OCI-LY7 (cell line): Measurements from ENCODE around the gene REELD1. TPM values are rescaled to one million over a fixed set of nuclear protein-coding genes. Genes with fewer than 3 reads are reported as not detected.

ENCODE experiments used
- BruUV-seq: library from RNA; stranded (reverse); fragments of 400-500 nt; replicated peaks from 2 replicates; lab custom pipeline; 2021; lab: Mats Ljungman, UMichigan
- CTCF ChIA-PET: fragments of 300-600 bp; sonication (Branson Sonifier 250); formaldehyde crosslinking; loops from one replicate; lab custom pipeline; 2022; ENCODE audit warnings: antibody characterized with exemption; ENCODE audit not compliant: unreplicated experiment; lab: Charles Lee
- POLR2A ChIA-PET: fragments of 300-600 bp; sonication (Branson Sonifier 250); formaldehyde crosslinking; loops from one replicate; lab custom pipeline; 2022; ENCODE audit warnings: antibody characterized with exemption; lab: Charles Lee
- DNase-seq: peaks from one replicate; pipeline ENCODE4 v3.0.0-alpha.2; 2015; ENCODE audit warnings: low spot score
- H2AFZ ChIP-seq: fragments of 200-600 bp; sonication (generic), shearing (Covaris generic); 2 replicates; pipeline ENCODE4 v1.6.1; 2014; ENCODE audit warnings: mild to moderate bottlenecking, antibody characterized with exemption, low read length, moderate library complexity
- H3K27ac ChIP-seq: fragments of 200-600 bp; sonication (generic); 2 replicates; pipeline ENCODE4 v1.5.1; 2014; ENCODE audit warnings: mixed run types, low read depth, mild to moderate bottlenecking, moderate library complexity, low read length, inconsistent platforms; ENCODE audit not compliant: poor library complexity, severe bottlenecking
- H3K36me3 ChIP-seq: fragments of 200-600 bp; sonication (generic); 2 replicates; pipeline ENCODE4 v1.6.1; 2014; ENCODE audit warnings: mild to moderate bottlenecking, antibody characterized with exemption, low read length, moderate library complexity, mixed read lengths; ENCODE audit not compliant: insufficient read depth
- H3K4me1 ChIP-seq: fragments of 200-600 bp; sonication (generic); 2 replicates; pipeline ENCODE4 v1.5.1; 2014; ENCODE audit warnings: mild to moderate bottlenecking, low read length; ENCODE audit not compliant: insufficient read depth, poor library complexity, severe bottlenecking
- H3K4me2 ChIP-seq: fragments of 200-600 bp; sonication (generic); 2 replicates; pipeline ENCODE4 v1.6.1; 2014; ENCODE audit warnings: mild to moderate bottlenecking, low read length
- H3K4me3 ChIP-seq: fragments of 200-600 bp; sonication (generic); 2 replicates; pipeline ENCODE4 v1.5.1; 2014; ENCODE audit warnings: mild to moderate bottlenecking, low read depth, low read length; ENCODE audit not compliant: poor library complexity, severe bottlenecking
- H3K79me2 ChIP-seq: fragments of 200-600 bp; sonication (generic); 2 replicates; pipeline ENCODE4 v1.6.1; 2016; ENCODE audit warnings: low read depth, mild to moderate bottlenecking, low read length, moderate library complexity, mixed read lengths; ENCODE audit not compliant: insufficient read depth
- H3K9me2 ChIP-seq: fragments of 200-600 bp; sonication (generic); 2 replicates; pipeline ENCODE4 v1.6.1; 2016; ENCODE audit warnings: mild to moderate bottlenecking, low read length, mixed read lengths; ENCODE audit not compliant: insufficient read depth
- H3K9me3 ChIP-seq: fragments of 200-600 bp; sonication (generic); 2 replicates; pipeline ENCODE4 v1.6.1; 2014; ENCODE audit warnings: mild to moderate bottlenecking, mixed run types, low read length, mixed read lengths
- H4K20me1 ChIP-seq: fragments of 200-600 bp; sonication (generic); 2 replicates; pipeline ENCODE4 v1.6.1; 2014; ENCODE audit warnings: mild to moderate bottlenecking, antibody characterized with exemption, low read length, moderate library complexity, mixed read lengths; ENCODE audit not compliant: insufficient read depth
- EZH2phosphoT487 ChIP-seq: fragments of 200-600 bp; sonication (generic); IDR thresholded peaks from 2 replicates; pipeline ENCODE4 v1.6.1; 2018; ENCODE audit warnings: low read depth, borderline replicate concordance, mild to moderate bottlenecking, mixed run types, antibody characterized with exemption, low read length, moderate library complexity, mixed read lengths
- intact Hi-C: fragments of 100-400 bp; cut with micrococcal nuclease; formaldehyde crosslinking; loops from one replicate; pipeline ENCODE4 v1.10.0; 2022; ENCODE audit not compliant: unreplicated experiment
- total RNA-seq, 2 experiments: library from RNA; depleted of rRNA in 1 of 2; stranded (reverse); fragments of >200 nt in 1 of 2; shearing (Covaris generic) in 1 of 2; gene quantifications; 2 replicates each; pipeline ENCODE4 v1.2.3, GENCODE V29; 2014 to 2022
- TF ChIP-seq, protein P1 (sequence below): fragments of 200-600 bp; sonication (generic); conservative IDR thresholded peaks from 2 replicates; pipeline ENCODE4 v1.5.1; 2014; ENCODE audit warnings: mild to moderate bottlenecking, antibody characterized with exemption, low read length, moderate library complexity, mixed read lengths

Gene REELD1
- total RNA-seq, 2 experiments from 2014 or later, result 0.63 TPM; not detected in 1

DNA sequence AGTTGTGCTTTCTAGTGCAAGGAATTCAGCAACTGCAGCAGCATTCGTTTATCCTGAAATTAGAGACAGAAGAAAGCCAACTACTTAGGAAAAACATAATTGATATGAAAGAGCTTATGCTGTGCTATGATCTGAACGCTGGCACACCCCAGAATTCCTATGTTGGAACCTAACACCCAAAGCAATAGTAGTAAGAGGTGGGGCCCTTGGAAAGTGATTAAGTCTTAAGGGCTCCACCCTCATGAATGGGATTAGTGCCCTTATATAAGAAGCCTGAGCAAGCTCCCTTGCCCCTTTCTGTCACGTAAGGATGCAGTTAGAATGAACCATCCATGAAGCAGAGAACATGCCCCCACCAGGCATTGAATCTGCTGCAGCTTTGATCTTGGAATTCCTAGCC is 44.2 kb upstream of the REELD1 start:
- peaks cover 4% of the 10 kb centered on the region for H3K4me1 ChIP-seq
- H3K79me2 ChIP-seq, result no peaks in the 10 kb centered on the region
- CTCF ChIA-PET, result no interaction called here
- TF ChIP-seq, protein P1, sequence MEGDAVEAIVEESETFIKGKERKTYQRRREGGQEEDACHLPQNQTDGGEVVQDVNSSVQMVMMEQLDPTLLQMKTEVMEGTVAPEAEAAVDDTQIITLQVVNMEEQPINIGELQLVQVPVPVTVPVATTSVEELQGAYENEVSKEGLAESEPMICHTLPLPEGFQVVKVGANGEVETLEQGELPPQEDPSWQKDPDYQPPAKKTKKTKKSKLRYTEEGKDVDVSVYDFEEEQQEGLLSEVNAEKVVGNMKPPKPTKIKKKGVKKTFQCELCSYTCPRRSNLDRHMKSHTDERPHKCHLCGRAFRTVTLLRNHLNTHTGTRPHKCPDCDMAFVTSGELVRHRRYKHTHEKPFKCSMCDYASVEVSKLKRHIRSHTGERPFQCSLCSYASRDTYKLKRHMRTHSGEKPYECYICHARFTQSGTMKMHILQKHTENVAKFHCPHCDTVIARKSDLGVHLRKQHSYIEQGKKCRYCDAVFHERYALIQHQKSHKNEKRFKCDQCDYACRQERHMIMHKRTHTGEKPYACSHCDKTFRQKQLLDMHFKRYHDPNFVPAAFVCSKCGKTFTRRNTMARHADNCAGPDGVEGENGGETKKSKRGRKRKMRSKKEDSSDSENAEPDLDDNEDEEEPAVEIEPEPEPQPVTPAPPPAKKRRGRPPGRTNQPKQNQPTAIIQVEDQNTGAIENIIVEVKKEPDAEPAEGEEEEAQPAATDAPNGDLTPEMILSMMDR, result no peak
- no peak for TF ChIP-seq EZH2phosphoT487
- H3K27ac ChIP-seq, result no peak overlapping the region
- no peak overlapping the region for H2AFZ ChIP-seq
- no peak overlapping the region for H3K4me2 ChIP-seq
- no peaks in the 10 kb centered on the region for H3K36me3 ChIP-seq
- H4K20me1 ChIP-seq, result no peaks in the 10 kb centered on the region
- no TSS peak for BruUV-seq
- H3K9me3 ChIP-seq, result no peaks in the 10 kb centered on the region
- no peaks in the 10 kb centered on the region for H3K9me2 ChIP-seq
- no peak overlapping the region for H3K4me3 ChIP-seq
- POLR2A ChIA-PET, result interaction anchor here (2.1 kb wide), 1 partner anchor 11 kb away, joined by 13 read pairs; no protein-coding TSS in a partner anchor
- no peak for DNase-seq
- intact Hi-C loops, result no loop called here

DNA sequence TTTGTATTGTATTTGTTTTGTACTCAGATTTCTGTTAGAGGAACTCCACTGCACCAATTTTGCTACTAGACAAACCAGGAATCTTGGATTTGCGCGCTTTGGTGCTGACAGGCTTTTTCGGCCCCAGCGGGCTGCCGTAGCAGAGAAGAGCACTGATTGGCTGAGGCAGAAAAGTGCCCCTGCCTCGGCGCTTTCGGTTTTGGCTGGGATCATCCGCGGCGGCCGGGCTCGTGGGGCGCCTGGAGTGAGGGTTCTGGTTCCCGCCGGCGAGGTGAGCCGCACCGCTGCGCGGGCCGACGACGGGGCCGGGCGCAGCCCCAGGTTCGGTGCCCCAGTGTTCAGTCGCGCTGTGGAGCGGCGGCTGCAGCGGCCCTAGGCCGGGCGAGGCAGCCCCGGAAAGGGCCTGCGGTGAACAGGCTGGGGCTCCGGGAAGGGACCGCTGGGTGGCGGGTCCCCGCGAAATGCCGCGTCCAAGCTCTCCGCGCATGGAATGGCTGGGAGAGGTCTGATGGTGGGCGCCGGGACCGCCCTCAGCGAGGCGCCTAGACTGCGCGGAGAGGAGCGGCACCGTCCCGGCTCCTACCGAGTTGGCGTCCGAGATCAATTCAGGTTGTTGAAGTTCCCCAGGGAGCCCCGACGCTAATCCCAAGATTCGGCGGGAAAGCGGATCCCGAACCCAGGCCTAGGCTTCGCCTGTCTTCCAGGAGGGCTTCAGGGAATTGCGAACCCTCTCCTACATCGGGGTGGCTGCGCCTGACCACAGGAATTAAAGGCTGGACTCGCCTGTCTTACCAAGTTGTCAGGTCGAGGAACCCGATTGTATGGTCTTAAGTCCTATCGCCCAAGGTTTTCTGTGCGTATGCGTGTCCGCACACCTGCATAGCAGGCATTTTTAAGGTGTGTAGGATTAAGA is 38.5 kb upstream of the REELD1 start, which contains the start of gene LSM6:
LSM6 (plus strand) TSS at position 178 of the 913 bp plus-strand sequence. CDS start 7,204 bp downstream, outside the sequence.
- Histone ChIP-seq H2AFZ (peak within 1 kb of the TSS; percentile 100), H3K27ac (peak within 1 kb of the TSS; percentile 56), H3K36me3 (peaks cover 5% of the 10 kb centered on the region; the same call in 1 of the 2 replicates), H3K9me3 (no peaks in the 10 kb centered on the region), H3K79me2 (peaks cover 50% of the 10 kb centered on the region), H3K4me2 (peak within 1 kb of the TSS; percentile 79), H3K4me3 (peak within 1 kb of the TSS; percentile 92), H3K4me1 (peaks cover 46% of the 10 kb centered on the region), H3K9me2 (no peaks in the 10 kb centered on the region), H4K20me1 (peaks cover 13% of the 10 kb centered on the region; the same call in 1 of the 2 replicates)
- ChIA-PET CTCF (no interaction called here), POLR2A (no interaction called here)
- DNase-seq, result peak; percentile 86
- TSS peak; percentile 60 for BruUV-seq
- TF ChIP-seq, protein P1, result 0 out of 2 replicates have a peak, but pooled peaks have one; percentile 28
- no peak for TF ChIP-seq EZH2phosphoT487
- intact Hi-C loops, result loop anchor here (2.0 to 5.0 kb wide), 4 partner anchors 115 to 238 kb away; partner anchors contain the start of gene ZNF827
